22Rv1 (cell line): ENCODE results near the gene MSRB3.

Source experiments
- CTCF ChIP-seq: fragments of 450-650 bp; IDR thresholded peaks from 2 replicates; pipeline ENCODE4 v1.5.1; 2017; ENCODE audit warnings: mild to moderate bottlenecking
- ZFX ChIP-seq: fragments of 450-650 bp; IDR thresholded peaks from 2 replicates; pipeline ENCODE4 v1.6.1; 2017; ENCODE audit warnings: antibody characterized with exemption, borderline replicate concordance

GRCh38 chr12:65367396-65367795, 88.9 kb downstream of the MSRB3 start:
- TF ChIP-seq CTCF (no peak), ZFX (no peak)
